GM21619 (cell line): ENCODE results near the gene PEX10.
"Not testable (repeated sequence)": the region's sequence is repeated elsewhere in the genome, so short reads cannot be mapped to it uniquely, and the experiment has no call there.

ENCODE experiments used
- ATAC-seq: cut with Tn5 transposase; IDR thresholded peaks from one replicate; pipeline ENCODE4 v1.9.1; 2021; ENCODE audit not compliant: unreplicated experiment

Gene PEX10

GRCh38 chr1:2443277-2444137 lies 31.1 kb upstream of the PEX10 start:
- no peak for ATAC-seq

- ATAC-seq = no peak
Measured at GRCh38 chr1:2442661-2443060, 30.3 kb upstream of the PEX10 start.

GRCh38 chr1:2441746-2442145 lies 29.4 kb upstream of the PEX10 start:
- no peak for ATAC-seq

GRCh38 chr1:2440346-2440745 lies 28.0 kb upstream of the PEX10 start:
- ATAC-seq = not testable (repeated sequence)

GRCh38 chr1:2439369-2439768 lies 27.0 kb upstream of the PEX10 start:
- no peak for ATAC-seq

- no peak for ATAC-seq
Measured at GRCh38 chr1:2438641-2439040, 26.3 kb upstream of the PEX10 start.

GRCh38 chr1:2438038-2438437 lies 25.7 kb upstream of the PEX10 start:
- ATAC-seq = no peak

GRCh38 chr1:2437617-2438016 lies 25.3 kb upstream of the PEX10 start:
- no peak for ATAC-seq

- ATAC-seq = no peak
Measured at GRCh38 chr1:2436876-2437275, 24.5 kb upstream of the PEX10 start.

- ATAC-seq = no peak
Measured at GRCh38 chr1:2435746-2436355, 23.5 kb upstream of the PEX10 start.

GRCh38 chr1:2435091-2435490 lies 22.7 kb upstream of the PEX10 start:
- no peak for ATAC-seq

- ATAC-seq = no peak
Measured at GRCh38 chr1:2433936-2434655, 21.7 kb upstream of the PEX10 start.

GRCh38 chr1:2433196-2433595 lies 20.8 kb upstream of the PEX10 start:
- no peak for ATAC-seq

GRCh38 chr1:2432441-2432844 lies 20.1 kb upstream of the PEX10 start:
- no peak for ATAC-seq

GRCh38 chr1:2431518-2431917 lies 19.2 kb upstream of the PEX10 start:
- ATAC-seq = no peak

- ATAC-seq = no peak
Measured at GRCh38 chr1:2431103-2431502, 18.7 kb upstream of the PEX10 start.

GRCh38 chr1:2430592-2430973 lies 18.2 kb upstream of the PEX10 start:
- no peak for ATAC-seq

- no peak for ATAC-seq
Measured at GRCh38 chr1:2429780-2430591, 17.6 kb upstream of the PEX10 start.

- no peak for ATAC-seq
Measured at GRCh38 chr1:2428490-2428889, 16.1 kb upstream of the PEX10 start.

GRCh38 chr1:2427976-2428375 lies 15.6 kb upstream of the PEX10 start:
- no peak for ATAC-seq

- no peak for ATAC-seq
Measured at GRCh38 chr1:2427051-2427450, 14.7 kb upstream of the PEX10 start.
